Chondrocyte (in vitro differentiated cells): Measurements from ENCODE around the gene RIMBP2. TPM values are rescaled to one million over a fixed set of nuclear protein-coding genes. Genes with fewer than 3 reads are reported as not detected.

Source experiments
- DNase-seq: peaks from one replicate; pipeline ENCODE4 v3.0.0; 2021; ENCODE audit warnings: mixed read lengths, low spot score
- H3K27ac Mint-ChIP-seq: one replicate; pipeline ENCODE4 v1.8.0; 2021; ENCODE audit warnings: mild to moderate bottlenecking, moderate library complexity, mixed read lengths; ENCODE audit not compliant: unreplicated experiment
- H3K27me3 Mint-ChIP-seq: 2 replicates; pipeline ENCODE4 v1.8.0; 2021; ENCODE audit warnings: low read depth, mixed read lengths
- H3K36me3 Mint-ChIP-seq: 2 replicates; pipeline ENCODE4 v1.8.0; 2021; ENCODE audit warnings: low read depth, mixed read lengths
- H3K4me1 Mint-ChIP-seq: 2 replicates; pipeline ENCODE4 v1.8.0; 2021; ENCODE audit warnings: low read depth, mild to moderate bottlenecking, mixed read lengths
- H3K4me3 Mint-ChIP-seq: one replicate; pipeline ENCODE4 v1.8.0; 2021; ENCODE audit warnings: mild to moderate bottlenecking, moderate library complexity, mixed read lengths; ENCODE audit not compliant: unreplicated experiment
- H3K9me3 Mint-ChIP-seq: 2 replicates; pipeline ENCODE4 v1.8.0; 2021; ENCODE audit warnings: low read depth, mixed read lengths
- CTCF ChIP-seq: fragments of 200-600 bp; sonication (generic); IDR thresholded peaks from 2 replicates; pipeline ENCODE4 v1.5.0; 2021; ENCODE audit warnings: antibody characterized with exemption, mild to moderate bottlenecking, moderate library complexity
- total RNA-seq: library from RNA; stranded (reverse); gene quantifications from 3 replicates; pipeline ENCODE4 v1.2.1, GENCODE V29; 2021

The RIMBP2 gene
- total RNA-seq, 1 donor from 2014 or later: 0.30 TPM

- H3K27me3 Mint-ChIP-seq: peaks cover 2% of the 10 kb centered on the region
- H3K9me3 Mint-ChIP-seq: no peaks in the 10 kb centered on the region
- H3K4me3 Mint-ChIP-seq: no peak overlapping the region
- DNase-seq: no peak
- no peaks in the 10 kb centered on the region for H3K36me3 Mint-ChIP-seq
- no peak overlapping the region for H3K27ac Mint-ChIP-seq
- no peaks in the 10 kb centered on the region for H3K4me1 Mint-ChIP-seq
- no peak for TF ChIP-seq CTCF
These were observed 218.1 kb downstream of the RIMBP2 start for GRCh38 chr12:130497991-130498390.

DNA sequence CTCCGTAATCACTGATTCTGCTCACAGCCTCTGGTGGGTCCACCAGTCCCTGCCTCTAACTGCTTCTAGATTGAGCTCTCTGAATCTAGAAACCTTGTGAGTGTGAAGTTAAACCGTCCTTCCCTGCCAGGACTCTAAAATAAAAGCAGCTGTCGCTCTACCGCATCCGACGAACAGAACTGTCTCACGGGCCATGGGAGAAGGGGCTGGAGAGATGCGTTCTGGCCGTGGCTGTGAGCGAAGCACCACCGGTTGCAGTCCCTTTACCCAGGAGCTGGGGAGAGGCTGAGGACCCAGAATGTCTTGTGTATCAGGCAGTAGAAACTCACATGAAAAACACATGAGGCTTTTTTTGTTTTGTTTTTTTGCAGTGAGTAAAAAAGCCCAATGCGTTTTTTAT lies 218.8 kb downstream of the RIMBP2 start:
- Mint-ChIP-seq H3K9me3 (no peaks in the 10 kb centered on the region), H3K4me1 (no peaks in the 10 kb centered on the region), H3K4me3 (no peak overlapping the region), H3K36me3 (no peaks in the 10 kb centered on the region), H3K27me3 (peaks cover 3% of the 10 kb centered on the region), H3K27ac (no peak overlapping the region)
- DNase-seq: no peak
- no peak for TF ChIP-seq CTCF

DNA sequence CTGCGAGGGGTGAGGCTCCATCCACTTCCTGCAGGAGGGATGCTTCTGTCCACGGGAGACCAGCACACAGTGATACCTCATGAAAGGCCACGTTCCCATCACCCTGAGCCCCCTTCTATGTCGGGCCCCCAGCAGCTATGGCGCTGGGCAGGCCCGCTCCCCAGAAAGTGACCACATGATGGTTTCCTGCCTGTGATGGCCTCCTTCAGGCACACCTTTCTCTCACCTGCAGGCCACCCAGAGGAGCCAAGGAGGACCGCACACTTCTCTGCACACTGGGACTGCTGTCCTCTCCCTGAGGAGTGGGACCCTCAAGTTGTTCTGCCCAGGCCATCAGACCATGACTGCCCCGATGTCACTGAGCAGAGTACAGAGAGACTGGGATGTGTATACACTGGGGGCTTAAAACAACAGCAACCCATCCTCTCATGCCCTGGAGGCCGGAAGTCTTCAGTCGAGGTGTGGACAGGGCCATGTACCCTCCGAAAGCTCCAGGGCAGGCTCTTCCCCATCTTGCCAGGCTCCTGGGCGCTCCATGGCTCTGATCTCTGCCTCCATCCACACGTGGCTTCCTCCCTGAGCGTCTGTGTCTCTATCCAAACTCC lies 219.5 kb downstream of the RIMBP2 start:
- peaks cover 4% of the 10 kb centered on the region for H3K27me3 Mint-ChIP-seq
- no peaks in the 10 kb centered on the region for H3K4me1 Mint-ChIP-seq

DNA sequence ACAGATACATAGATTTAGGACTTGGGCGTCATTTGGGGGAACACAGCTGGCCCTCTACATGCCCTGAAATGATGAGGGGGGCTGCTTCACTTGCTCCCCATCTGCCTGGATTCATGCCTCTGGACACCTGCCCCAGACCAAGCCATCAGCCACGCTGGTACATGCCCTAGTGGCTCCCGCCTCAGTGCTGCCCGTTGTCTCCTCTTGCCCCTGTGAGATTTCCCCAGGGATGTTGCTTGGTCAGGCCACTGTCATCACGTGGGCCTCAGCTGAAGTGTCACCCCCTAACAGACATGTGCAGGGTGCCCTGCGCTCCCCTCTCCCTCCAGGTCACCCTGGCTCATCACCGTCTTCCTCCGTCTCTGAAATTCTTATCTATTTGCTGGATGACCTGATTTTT lies 220.9 kb downstream of the RIMBP2 start:
- H3K4me1 Mint-ChIP-seq: no peaks in the 10 kb centered on the region
- no peaks in the 10 kb centered on the region for H3K36me3 Mint-ChIP-seq
- no peak overlapping the region for H3K27ac Mint-ChIP-seq
- peaks cover 4% of the 10 kb centered on the region for H3K27me3 Mint-ChIP-seq
- DNase-seq: no peak
- no peak overlapping the region for H3K4me3 Mint-ChIP-seq
- TF ChIP-seq CTCF: no peak
- H3K9me3 Mint-ChIP-seq: no peaks in the 10 kb centered on the region

More for the DNA sequence above, 219.5 kb downstream of the RIMBP2 start:
- no peak overlapping the region for H3K4me3 Mint-ChIP-seq
- DNase-seq: no peak
- TF ChIP-seq CTCF: no peak
- no peaks in the 10 kb centered on the region for H3K36me3 Mint-ChIP-seq
- H3K9me3 Mint-ChIP-seq: no peaks in the 10 kb centered on the region
- H3K27ac Mint-ChIP-seq: no peak overlapping the region

GRCh38 chr12:130494736-130495135 lies 221.4 kb downstream of the RIMBP2 start:
- Mint-ChIP-seq H3K27ac (no peak overlapping the region), H3K27me3 (peaks cover 4% of the 10 kb centered on the region), H3K4me3 (no peak overlapping the region), H3K9me3 (no peaks in the 10 kb centered on the region), H3K36me3 (no peaks in the 10 kb centered on the region), H3K4me1 (no peaks in the 10 kb centered on the region)
- TF ChIP-seq CTCF: no peak
- no peak for DNase-seq
